ENCODE measurements around the gene PAFAH1B1. TPM values are rescaled to one million over a fixed set of nuclear protein-coding genes. Genes with fewer than 3 reads are reported as not detected.
A peak's percentile ranks its signal among the peaks of the same experiment; 100 is the strongest.

The PAFAH1B1 gene
- total RNA-seq, 4 donors from 2014 or later = 86.5 to 119 (median 102) TPM

- peaks cover 18 to 29% (median 25%) of the 10 kb centered on the region in 4 donors for H3K4me1 ChIP-seq
- intact Hi-C loops (cut with DNase I) = loop anchor here (5.0 kb wide), 1 partner anchor 96 kb away; no protein-coding TSS in a partner anchor
- DNase-seq (ENCODE audit: extremely low spot score) = no peak
- no peaks in the 10 kb centered on the region for H3K27me3 ChIP-seq
- no peak overlapping the region for H3K27ac ChIP-seq (replicated peaks in 1 of 4)
- H3K9me3 ChIP-seq = no peaks in the 10 kb centered on the region
- H3K4me3 ChIP-seq = no peak overlapping the region
- TF ChIP-seq EP300 (IDR thresholded peaks at IDR 0.05) = no peak
- WGBS = 96% methylated on average over 16 of the region's 16 CpGs
- no peaks in the 10 kb centered on the region for H3K36me3 ChIP-seq
Measured at GRCh38 chr17:2591040-2591640, 2.3 kb upstream of the PAFAH1B1 start.

GRCh38 chr17:2593821-2594721 is 617 bp downstream of the PAFAH1B1 start:
- Histone ChIP-seq H3K4me3 (peak overlapping the region; percentile 88 to 99 (median 97)), H3K27ac (replicated peaks in 1 of 4) (peak overlapping the region; percentile 97 to 99 (median 98)), H3K9me3 (no peaks in the 10 kb centered on the region), H3K27me3 (no peaks in the 10 kb centered on the region), H3K36me3 (no peaks in the 10 kb centered on the region), H3K4me1 (peaks cover 47 to 58% (median 54%) of the 10 kb centered on the region in 4 donors)
- DNase-seq (ENCODE audit: extremely low spot score) = peak; percentile 94
- 0% methylated on average over 24 of the region's 80 CpGs for WGBS
- TF ChIP-seq EP300 (IDR thresholded peaks at IDR 0.05) (no peak), CTCF (IDR thresholded peaks at IDR 0.05) (no peak), POLR2AphosphoS5 (IDR thresholded peaks at IDR 0.05) (peak in 1 of 2 donors; percentile 8)
- intact Hi-C loops (cut with DNase I) = loop anchor here (5.0 kb wide), 1 partner anchor 93 kb away; no protein-coding TSS in a partner anchor

GRCh38 chr17:2594722-2595599 is 1.5 kb downstream of the PAFAH1B1 start:
- Histone ChIP-seq H3K4me1 (peaks cover 52 to 65% (median 62%) of the 10 kb centered on the region in 4 donors), H3K27me3 (no peaks in the 10 kb centered on the region), H3K36me3 (no peaks in the 10 kb centered on the region), H3K9me3 (no peaks in the 10 kb centered on the region), H3K27ac (replicated peaks in 1 of 4) (peak overlapping the region; percentile 97 to 99 (median 98)), H3K4me3 (peak overlapping the region; percentile 88 to 99 (median 97))
- no peak for TF ChIP-seq EP300 (IDR thresholded peaks at IDR 0.05)
- TF ChIP-seq POLR2A (IDR thresholded peaks at IDR 0.05; ENCODE audit: low read depth) = no peak
- no peak for TF ChIP-seq POLR2AphosphoS5 (IDR thresholded peaks at IDR 0.05)
- TF ChIP-seq CTCF (IDR thresholded peaks at IDR 0.05) = no peak
- intact Hi-C loops (cut with DNase I) = loop anchor here (5.0 kb wide), 1 partner anchor 92 kb away; no protein-coding TSS in a partner anchor
- 3% methylated on average over 16 of the region's 16 CpGs for WGBS
- DNase-seq (ENCODE audit: extremely low spot score) = no peak

GRCh38 chr17:2595716-2596115 is 2.3 kb downstream of the PAFAH1B1 start:
- DNase-seq (ENCODE audit: extremely low spot score) = no peak
- Histone ChIP-seq H3K27ac (replicated peaks in 1 of 4) (peak overlapping the region; percentile 97 to 99 (median 98)), H3K4me3 (peak overlapping the region; percentile 88 to 99 (median 97)), H3K9me3 (no peaks in the 10 kb centered on the region), H3K36me3 (no peaks in the 10 kb centered on the region), H3K4me1 (peaks cover 56 to 70% (median 69%) of the 10 kb centered on the region in 4 donors), H3K27me3 (no peaks in the 10 kb centered on the region)
- WGBS = 9% methylated on average over 4 of the region's 4 CpGs
- intact Hi-C loops (cut with DNase I) = no loop called here
- TF ChIP-seq POLR2AphosphoS5 (IDR thresholded peaks at IDR 0.05) (no peak), CTCF (IDR thresholded peaks at IDR 0.05) (no peak), POLR2A (IDR thresholded peaks at IDR 0.05; ENCODE audit: low read depth) (no peak), EP300 (IDR thresholded peaks at IDR 0.05) (no peak)

Measured in esophagus muscularis mucosa (tissue), 4 donors.